NCI-H748 (cell line): ENCODE results near the gene PLCB1.
"Not testable (repeated sequence)": the region's sequence is repeated elsewhere in the genome, so short reads cannot be mapped to it uniquely, and the experiment has no call there.

Source experiments
- DNase-seq: peaks from one replicate; lab custom pipeline; 2025; ENCODE audit not compliant: unreplicated experiment; lab: John Stamatoyannopoulos, UW

Gene PLCB1

GRCh38 chr20:8155229-8155628 lies 23.2 kb downstream of the PLCB1 start:
- DNase-seq, result no peak

GRCh38 chr20:8155812-8156211 lies 23.7 kb downstream of the PLCB1 start:
- DNase-seq, result peak; percentile 55

- DNase-seq, result peak; percentile 96
Observed at GRCh38 chr20:8156235-8157079, 24.4 kb downstream of the PLCB1 start.

- not testable (repeated sequence) for DNase-seq
Observed at GRCh38 chr20:8159217-8159616, 27.2 kb downstream of the PLCB1 start.

- DNase-seq, result peak; percentile 95
Observed at GRCh38 chr20:8161264-8162071, 29.4 kb downstream of the PLCB1 start.

- no peak for DNase-seq
Observed at GRCh38 chr20:8162610-8163009, 30.5 kb downstream of the PLCB1 start.

- DNase-seq, result no peak
Observed at GRCh38 chr20:8163543-8163942, 31.5 kb downstream of the PLCB1 start.

GRCh38 chr20:8166730-8167129 lies 34.7 kb downstream of the PLCB1 start:
- DNase-seq, result no peak

- DNase-seq, result no peak
Observed at GRCh38 chr20:8168785-8169288, 36.8 kb downstream of the PLCB1 start.

- no peak for DNase-seq
Observed at GRCh38 chr20:8170921-8171320, 38.9 kb downstream of the PLCB1 start.

GRCh38 chr20:8172191-8172590 lies 40.1 kb downstream of the PLCB1 start:
- no peak for DNase-seq

- no peak for DNase-seq
Observed at GRCh38 chr20:8175741-8176675, 43.9 kb downstream of the PLCB1 start.

- DNase-seq, result no peak
Observed at GRCh38 chr20:8183526-8183925, 51.5 kb downstream of the PLCB1 start.

GRCh38 chr20:8187740-8188139 lies 55.7 kb downstream of the PLCB1 start:
- no peak for DNase-seq

- DNase-seq, result no peak
Observed at GRCh38 chr20:8190043-8190880, 58.2 kb downstream of the PLCB1 start.

GRCh38 chr20:8194721-8195120 lies 62.7 kb downstream of the PLCB1 start:
- DNase-seq, result no peak

GRCh38 chr20:8196096-8196495 lies 64.0 kb downstream of the PLCB1 start:
- no peak for DNase-seq

GRCh38 chr20:8200220-8200619 lies 68.2 kb downstream of the PLCB1 start:
- no peak for DNase-seq

- no peak for DNase-seq
Observed at GRCh38 chr20:8203366-8203765, 71.3 kb downstream of the PLCB1 start.

- DNase-seq, result no peak
Observed at GRCh38 chr20:8205996-8206395, 73.9 kb downstream of the PLCB1 start.
